ENCODE measurements around the gene PHPT1. TPM values are rescaled to one million over a fixed set of nuclear protein-coding genes. Genes with fewer than 3 reads are reported as not detected.
A peak's percentile ranks its signal among the peaks of the same experiment; 100 is the strongest.

PHPT1 gene
- total and polyA plus RNA-seq, 2 of the 13 experiments (the other 11 are each of a cell fraction or from before 2014, with no cell fraction given), result 189 to 192 TPM

- TF ChIP-seq CHD4 (IDR thresholded peaks at IDR 0.05; ENCODE audit: borderline replicate concordance, low read length) (no peak), SRSF4 (IDR thresholded peaks at IDR 0.05; ENCODE audit: low read depth, low read length, poor library complexity, severe bottlenecking) (no peak), RBFOX2 (IDR thresholded peaks at IDR 0.05; ENCODE audit: low read depth, low read length) (peak; percentile 67), SIX1 (CRISPR knock-in tag; IDR thresholded peaks at IDR 0.05; ENCODE audit: borderline replicate concordance) (no peak), SIN3A (IDR thresholded peaks at IDR 0.05; ENCODE audit: borderline replicate concordance, low read depth, low read length) (no peak), ZNF333 (CRISPR knock-in tag; IDR thresholded peaks at IDR 0.05; ENCODE audit: borderline replicate concordance) (0 out of 2 replicates have a peak, but pooled peaks have one; percentile 14), HNF1A (IDR thresholded peaks at IDR 0.05; ENCODE audit: low read depth) (no peak), HNF1A (CRISPR knock-in tag; IDR thresholded peaks at IDR 0.05; ENCODE audit: borderline replicate concordance) (no peak), ZBTB49 (CRISPR knock-in tag; IDR thresholded peaks at IDR 0.05; ENCODE audit: borderline replicate concordance) (no peak), ZFX (CRISPR knock-in tag; IDR thresholded peaks at IDR 0.05; ENCODE audit: low read depth) (peak; percentile 33; the same call in 1 of the 2 replicates), MXD1 (CRISPR knock-in tag; IDR thresholded peaks at IDR 0.05) (no peak), ZBTB3 (CRISPR knock-in tag; IDR thresholded peaks at IDR 0.05; ENCODE audit: borderline replicate concordance, low read depth) (no peak), GFI1 (CRISPR knock-in tag; IDR thresholded peaks at IDR 0.05; ENCODE audit: borderline replicate concordance) (no peak), BHLHE40 (IDR thresholded peaks at IDR 0.05; ENCODE audit: low read length) (peak; percentile 38; the same call in 1 of the 2 replicates)
These were observed 2.9 kb downstream of the PHPT1 start, which contains the start of gene MAMDC4 (continued) for GRCh38 chr9:136851941-136852663.

Data from HepG2 (cell line).